SU-DHL-6 (cell line): ENCODE data around the gene TUBB6.

Experiments used
- H2AFZ ChIP-seq: fragments of 200-600 bp; sonication (generic); 2 replicates; pipeline ENCODE4 v1.6.1; 2014; ENCODE audit warnings: low read depth, mild to moderate bottlenecking, moderate library complexity, mixed read lengths, antibody characterized with exemption, low read length; ENCODE audit not compliant: severe bottlenecking
- H3F3A ChIP-seq: fragments of 200-600 bp; shearing (Covaris generic); 2 replicates; pipeline ENCODE4 v1.6.0; 2016; ENCODE audit warnings: antibody characterized with exemption, mild to moderate bottlenecking; ENCODE audit not compliant: insufficient read depth
- H3K27ac ChIP-seq: fragments of 200-600 bp; sonication (generic); 2 replicates; pipeline ENCODE4 v1.5.1; 2016; ENCODE audit warnings: low read depth, mild to moderate bottlenecking, low read length, moderate library complexity, mixed read lengths
- H3K27me3 ChIP-seq: fragments of 200-600 bp; sonication (generic), shearing (Covaris generic); 2 replicates; pipeline ENCODE4 v1.6.0; 2014; ENCODE audit warnings: mild to moderate bottlenecking, low read length
- H3K36me3 ChIP-seq: fragments of 200-600 bp; sonication (generic); 2 replicates; pipeline ENCODE4 v1.6.1; 2014; ENCODE audit warnings: mild to moderate bottlenecking, low read length, mixed read lengths
- H3K4me2 ChIP-seq: fragments of 300-600, 200-600 bp; shearing (Covaris generic), sonication (generic); 2 replicates; pipeline ENCODE4 v1.6.0; 2014; ENCODE audit warnings: low read length, low read depth, mild to moderate bottlenecking; ENCODE audit not compliant: poor library complexity, severe bottlenecking
- H3K4me3 ChIP-seq: fragments of 200-600 bp; sonication (generic); 2 replicates; pipeline ENCODE4 v1.5.1; 2014; ENCODE audit warnings: antibody characterized with exemption, low read length, mild to moderate bottlenecking, mixed read lengths; ENCODE audit not compliant: insufficient read depth, poor library complexity, severe bottlenecking
- H3K79me2 ChIP-seq: fragments of 200-600 bp; sonication (generic); 2 replicates; pipeline ENCODE4 v1.6.1; 2014; ENCODE audit warnings: mild to moderate bottlenecking, low read length, moderate library complexity; ENCODE audit not compliant: insufficient read depth
- H3K9ac ChIP-seq: fragments of 200-600 bp; sonication (generic); 2 replicates; pipeline ENCODE4 v1.7.0; 2014; ENCODE audit warnings: mild to moderate bottlenecking, low read length
- H3K9me2 ChIP-seq: fragments of 200-600 bp; sonication (generic); replicated peaks from 2 replicates; pipeline ENCODE4 v1.6.1; 2014; ENCODE audit warnings: low read length; ENCODE audit not compliant: insufficient read depth
- H3K9me3 ChIP-seq: fragments of 200-600 bp; sonication (generic); 2 replicates; pipeline ENCODE4 v1.6.1; 2014; ENCODE audit warnings: low read length, mixed read lengths; ENCODE audit not compliant: insufficient read depth
- H4K20me1 ChIP-seq: fragments of 200-600 bp; sonication (generic); 2 replicates; pipeline ENCODE4 v1.6.1; 2014; ENCODE audit warnings: low read depth, mild to moderate bottlenecking, antibody characterized with exemption, low read length, moderate library complexity, mixed read lengths
- CTCF ChIP-seq: fragments of 200-600 bp; sonication (generic); IDR thresholded peaks from one replicate; pipeline ENCODE4 v1.5.1; 2017; ENCODE audit warnings: antibody characterized with exemption, mild to moderate bottlenecking, low read length, moderate library complexity; ENCODE audit not compliant: insufficient read depth, poor library complexity, severe bottlenecking
- EZH2phosphoT487 ChIP-seq: fragments of 200-600 bp; sonication (generic), shearing (Covaris generic); conservative IDR thresholded peaks from 2 replicates; pipeline ENCODE4 v1.6.1; 2018; ENCODE audit warnings: mild to moderate bottlenecking, antibody characterized with exemption, low read length, moderate library complexity, mixed read lengths

Gene TUBB6

GRCh38 chr18:12371590-12371989 is 63.5 kb downstream of the TUBB6 start:
- TF ChIP-seq CTCF (no peak), EZH2phosphoT487 (no peak)
- H3K9ac ChIP-seq, result no peak overlapping the region
- 0 out of 2 replicates have a peak, but pooled peaks cover 3% of the 10 kb centered on the region for H4K20me1 ChIP-seq
- H3K4me3 ChIP-seq, result no peak overlapping the region
- no peak overlapping the region for H3K27ac ChIP-seq
- H3K9me2 ChIP-seq, result no peaks in the 10 kb centered on the region
- H3K36me3 ChIP-seq, result peaks cover 2% of the 10 kb centered on the region; the same call in 1 of the 2 replicates
- H2AFZ ChIP-seq, result no peak overlapping the region
- H3K27me3 ChIP-seq, result no peaks in the 10 kb centered on the region
- no peaks in the 10 kb centered on the region for H3F3A ChIP-seq
- no peak overlapping the region for H3K4me2 ChIP-seq
- H3K79me2 ChIP-seq, result peaks cover 70% of the 10 kb centered on the region
- H3K9me3 ChIP-seq, result no peaks in the 10 kb centered on the region

GRCh38 chr18:12372406-12372805 is 64.4 kb downstream of the TUBB6 start:
- no peaks in the 10 kb centered on the region for H3K9me2 ChIP-seq
- no peak overlapping the region for H3K4me3 ChIP-seq
- H3K79me2 ChIP-seq, result peaks cover 70% of the 10 kb centered on the region
- H3K36me3 ChIP-seq, result no peaks in the 10 kb centered on the region; the same call in 1 of the 2 replicates
- H3K4me2 ChIP-seq, result no peak overlapping the region
- TF ChIP-seq CTCF, result no peak
- TF ChIP-seq EZH2phosphoT487, result no peak
- no peak overlapping the region for H3K9ac ChIP-seq
- no peak overlapping the region for H3K27ac ChIP-seq
- 0 out of 2 replicates have a peak, but pooled peaks cover 3% of the 10 kb centered on the region for H4K20me1 ChIP-seq
- no peaks in the 10 kb centered on the region for H3K9me3 ChIP-seq
- H3F3A ChIP-seq, result no peaks in the 10 kb centered on the region
- no peak overlapping the region for H2AFZ ChIP-seq
- H3K27me3 ChIP-seq, result no peaks in the 10 kb centered on the region

GRCh38 chr18:12373116-12373770 is 65.2 kb downstream of the TUBB6 start:
- Histone ChIP-seq H3K36me3 (no peaks in the 10 kb centered on the region; the same call in 1 of the 2 replicates), H3K4me2 (no peak overlapping the region), H3F3A (no peaks in the 10 kb centered on the region), H3K4me3 (no peak overlapping the region), H3K27me3 (no peaks in the 10 kb centered on the region), H3K79me2 (peaks cover 70% of the 10 kb centered on the region), H3K9me2 (no peaks in the 10 kb centered on the region), H3K9ac (no peak overlapping the region), H4K20me1 (0 out of 2 replicates have a peak, but pooled peaks cover 3% of the 10 kb centered on the region), H3K27ac (no peak overlapping the region), H3K9me3 (no peaks in the 10 kb centered on the region), H2AFZ (no peak overlapping the region)
- TF ChIP-seq EZH2phosphoT487, result no peak
- TF ChIP-seq CTCF, result no peak
